IPS-18c (cell line): ENCODE data around the gene TMEM212.

Source experiments
- H3K4me3 ChIP-seq: 2 replicates; pipeline ENCODE4 v1.7.0; 2013; ENCODE audit warnings: low read depth, mild to moderate bottlenecking, low read length, moderate library complexity; ENCODE audit not compliant: insufficient read depth
- H3K9me3 ChIP-seq: one replicate; pipeline ENCODE4 v1.6.1; 2013; ENCODE audit warnings: mild to moderate bottlenecking, low read length, moderate library complexity; ENCODE audit not compliant: control insufficient read depth, insufficient read depth

TMEM212 gene

DNA sequence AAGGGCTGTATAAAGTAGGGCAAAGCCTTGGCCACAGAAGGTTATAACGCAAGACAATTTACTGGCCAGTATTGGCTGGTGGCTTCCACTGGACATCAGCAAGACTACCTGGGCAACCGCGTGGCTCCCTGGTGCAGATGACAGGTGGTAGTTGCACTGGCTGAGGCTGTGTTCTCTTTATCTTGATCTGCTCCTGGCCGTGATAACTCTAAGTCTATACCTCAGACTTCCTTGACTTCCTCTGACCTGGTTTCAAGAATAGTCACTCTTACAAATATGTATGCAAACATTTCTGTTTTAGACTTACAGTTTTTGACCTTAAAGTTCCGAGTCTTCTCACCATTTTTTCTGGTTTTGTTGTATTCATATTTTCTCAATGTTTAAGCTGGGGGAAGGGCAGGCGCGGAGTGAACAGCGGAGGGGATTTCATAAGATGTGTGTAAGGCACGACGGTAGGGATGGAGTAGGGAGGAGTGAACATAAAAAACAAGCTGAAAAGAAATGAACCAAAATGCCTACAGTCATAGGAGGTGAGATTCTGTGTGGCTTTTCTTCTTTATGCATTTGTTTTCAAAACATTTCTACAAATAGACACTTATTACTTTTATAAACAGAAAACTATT, 15.2 kb upstream of the TMEM212 start:
- H3K9me3 ChIP-seq, result no peaks in the 10 kb centered on the region

DNA sequence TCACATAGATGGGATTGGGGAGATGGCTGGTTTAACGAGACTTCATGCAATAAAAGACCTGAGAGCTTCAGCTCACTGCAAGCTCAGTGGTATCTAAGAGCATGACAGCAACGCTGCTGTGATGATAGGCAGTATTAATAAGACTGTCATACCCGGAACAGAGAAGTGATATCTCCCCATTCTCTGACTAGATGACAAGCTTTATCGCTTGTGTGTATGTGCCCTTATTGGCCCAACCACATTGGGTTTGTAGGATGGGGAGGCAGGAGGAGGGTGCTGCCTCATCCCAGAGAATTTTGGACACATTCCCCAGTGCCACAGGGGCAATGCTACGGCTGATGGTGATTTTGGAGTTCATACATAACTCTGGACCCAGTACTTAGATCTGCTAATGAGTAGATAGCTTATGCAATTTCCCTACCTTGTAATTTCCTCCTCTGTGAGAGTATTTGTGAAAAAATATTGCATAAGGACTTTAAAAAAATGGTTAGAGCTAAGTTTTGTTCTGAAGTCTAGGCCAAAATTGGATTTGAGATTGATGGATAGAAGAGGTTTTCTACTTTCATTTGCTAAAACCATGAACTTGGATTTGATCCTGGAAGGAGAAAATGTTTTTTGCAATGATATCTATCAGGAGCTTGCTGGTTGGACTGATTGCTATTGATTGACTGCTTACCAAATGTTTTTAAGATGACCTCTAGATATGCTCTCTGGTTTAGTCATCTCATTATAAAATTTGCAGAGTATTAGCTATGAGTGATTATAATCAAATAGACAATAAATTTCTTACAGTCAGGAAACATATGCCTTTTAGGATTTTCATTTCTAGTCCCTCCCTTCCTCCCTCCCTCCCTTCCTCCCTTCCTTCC, 14.0 kb upstream of the TMEM212 start:
- H3K4me3 ChIP-seq, result no peak overlapping the region
- no peaks in the 10 kb centered on the region for H3K9me3 ChIP-seq

More for the DNA sequence above, 15.2 kb upstream of the TMEM212 start:
- no peak overlapping the region for H3K4me3 ChIP-seq

DNA sequence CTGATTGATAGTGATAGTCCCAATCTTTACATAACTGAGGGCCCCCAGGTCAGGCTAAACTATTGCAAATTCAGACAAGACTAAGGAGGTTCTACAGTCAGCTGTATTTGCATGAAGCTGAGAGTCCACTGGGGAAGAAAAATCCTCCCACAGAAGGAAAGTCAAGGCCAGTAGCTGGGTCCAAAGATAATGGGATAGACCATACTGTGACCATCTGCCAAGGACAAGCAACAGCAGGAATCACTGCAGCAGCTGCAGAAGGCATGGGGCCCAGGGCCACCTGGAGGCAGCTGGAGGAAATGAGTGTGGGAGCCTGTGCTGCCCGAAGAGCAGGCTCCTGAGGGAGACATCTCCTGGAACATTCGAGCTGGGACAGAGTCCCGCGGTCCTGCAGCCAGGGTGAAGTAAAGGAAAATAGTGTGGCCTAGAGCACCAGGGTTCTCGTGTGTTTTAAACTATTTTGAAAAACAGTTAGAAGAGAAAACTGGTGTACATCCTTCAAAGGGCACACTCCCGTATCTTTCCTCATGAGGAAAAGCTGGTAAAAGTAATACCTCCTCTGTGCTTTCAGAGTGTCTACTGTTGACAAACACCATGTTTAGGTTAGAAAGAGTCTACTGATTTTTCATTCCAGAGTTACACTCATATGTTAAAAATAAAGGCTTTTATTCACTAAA, 13.2 kb upstream of the TMEM212 start:
- H3K4me3 ChIP-seq, result no peak overlapping the region
- H3K9me3 ChIP-seq, result no peaks in the 10 kb centered on the region

DNA sequence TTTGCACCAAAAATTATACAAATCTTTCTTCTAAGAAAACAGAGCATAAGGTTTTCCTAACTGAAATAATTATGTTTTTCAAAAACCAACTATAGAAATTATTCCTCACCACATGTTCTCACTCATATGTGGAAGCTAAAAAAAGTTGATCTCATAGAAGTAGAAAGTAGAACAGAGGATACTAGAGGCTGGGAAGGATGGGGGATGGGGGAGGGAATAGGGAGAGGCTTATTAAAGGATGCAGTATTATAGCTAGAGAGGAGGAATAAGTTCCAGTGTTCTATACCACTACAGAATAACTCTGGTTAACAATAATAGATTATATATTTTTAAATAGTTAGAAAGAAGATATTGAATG, 12.7 kb upstream of the TMEM212 start:
- Histone ChIP-seq H3K4me3 (no peak overlapping the region), H3K9me3 (no peaks in the 10 kb centered on the region)

DNA sequence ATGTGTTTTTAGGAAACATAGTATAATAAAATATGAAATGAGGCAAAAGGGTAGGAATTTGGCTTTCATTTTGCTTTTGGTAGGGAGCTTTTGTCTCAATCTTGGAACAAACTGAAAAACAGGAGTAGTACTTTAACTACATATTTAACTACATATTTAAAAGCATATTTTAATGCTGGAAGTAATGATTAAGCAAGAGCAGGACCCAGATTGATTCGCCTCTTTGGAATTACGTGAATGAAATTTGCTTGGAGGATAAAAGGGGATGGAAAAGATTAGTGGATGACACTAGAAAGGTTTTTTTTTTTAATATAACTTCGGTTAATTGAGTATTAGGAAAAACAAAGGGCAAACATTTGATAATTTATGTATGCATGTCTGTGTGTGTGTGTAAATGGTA, 11.2 kb upstream of the TMEM212 start:
- H3K4me3 ChIP-seq, result no peak overlapping the region
- H3K9me3 ChIP-seq, result no peaks in the 10 kb centered on the region

DNA sequence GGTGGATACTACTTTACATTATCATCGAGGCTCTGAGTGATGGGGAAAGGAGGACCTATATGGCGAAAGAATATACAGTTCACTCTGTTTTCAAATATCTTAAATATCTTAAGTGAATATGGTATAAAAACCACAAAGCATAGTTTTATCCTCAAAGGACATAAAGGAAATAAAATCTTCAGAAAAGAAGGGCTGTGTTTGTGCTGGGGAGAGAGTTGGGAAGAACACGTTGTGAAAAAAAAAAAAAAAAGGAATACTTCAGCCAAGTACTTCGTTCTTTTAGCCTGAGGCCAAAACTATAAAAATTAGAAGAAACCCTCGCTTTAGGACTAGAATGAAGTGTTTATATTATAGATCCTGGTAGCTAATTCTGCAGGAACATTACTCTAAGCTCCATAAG, 10.2 kb upstream of the TMEM212 start:
- H3K4me3 ChIP-seq, result no peak overlapping the region
- H3K9me3 ChIP-seq, result no peaks in the 10 kb centered on the region

DNA sequence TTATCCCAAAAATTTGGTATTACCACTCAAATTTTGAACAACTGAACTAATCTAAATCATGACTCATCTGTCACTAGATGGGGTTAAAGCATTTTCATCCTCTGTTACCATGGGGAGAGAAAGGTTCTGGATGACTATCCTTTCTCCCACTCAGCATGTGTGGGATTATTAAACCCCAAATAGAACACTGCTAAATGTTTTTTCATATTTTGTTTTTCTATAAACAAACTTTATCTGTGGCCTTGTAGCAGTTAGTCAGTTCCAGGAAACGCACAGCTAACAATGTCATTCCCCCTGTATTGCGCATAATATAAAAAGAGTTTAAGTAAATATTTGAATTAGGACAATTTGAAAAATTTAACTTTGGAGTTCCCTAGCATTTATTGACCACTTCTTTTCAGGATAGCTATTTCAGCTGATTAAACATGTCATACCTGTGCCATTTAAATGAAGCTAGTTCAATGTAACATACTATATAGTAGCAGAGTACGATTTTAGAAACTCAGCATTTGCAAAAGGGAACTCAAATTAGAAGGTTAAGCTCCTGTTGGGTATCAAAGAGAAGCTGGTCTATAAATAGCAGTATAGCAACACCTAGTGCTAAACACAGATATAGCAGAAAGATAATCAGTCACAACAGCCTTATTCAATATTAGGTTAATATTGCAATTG, 9.2 kb upstream of the TMEM212 start:
- no peak overlapping the region for H3K4me3 ChIP-seq
- H3K9me3 ChIP-seq, result no peaks in the 10 kb centered on the region

DNA sequence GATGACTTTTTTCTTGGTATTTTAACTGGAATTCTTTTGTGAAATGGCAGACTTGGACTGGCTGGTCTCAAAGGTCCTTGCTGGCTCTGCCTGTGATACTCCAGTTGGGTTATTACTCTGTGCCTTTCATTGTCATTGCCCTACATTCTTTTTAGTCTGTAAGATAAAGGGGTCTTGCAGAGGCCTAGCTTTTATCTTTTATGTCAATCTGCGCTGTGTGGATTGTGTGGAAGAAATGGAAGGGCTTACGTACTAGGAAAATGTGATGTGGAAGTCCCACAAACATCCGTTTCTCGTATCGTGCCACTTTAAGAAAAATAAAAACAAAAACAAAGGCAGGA, 8.7 kb upstream of the TMEM212 start:
- H3K4me3 ChIP-seq, result no peak overlapping the region
- H3K9me3 ChIP-seq, result no peaks in the 10 kb centered on the region

DNA sequence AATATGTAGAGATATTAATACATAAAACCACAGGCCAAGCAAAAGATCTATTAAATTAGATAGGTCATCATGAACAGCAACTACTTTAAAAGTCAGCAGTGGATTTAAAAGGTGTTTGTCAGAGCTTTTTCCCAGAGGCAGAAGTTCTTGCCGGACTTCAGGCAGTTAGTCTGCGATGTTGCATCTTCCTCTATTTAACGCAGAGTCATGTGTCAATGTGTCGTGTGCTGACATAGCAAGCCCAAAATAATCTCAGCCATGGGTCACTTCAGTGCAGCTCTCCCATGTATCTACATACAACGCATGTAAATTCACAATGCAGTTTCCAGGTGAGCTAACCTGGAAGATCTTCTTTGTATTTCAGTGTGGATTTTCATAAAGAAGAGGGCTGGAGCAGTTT, 8.0 kb upstream of the TMEM212 start:
- Histone ChIP-seq H3K9me3 (no peaks in the 10 kb centered on the region), H3K4me3 (no peak overlapping the region)

DNA sequence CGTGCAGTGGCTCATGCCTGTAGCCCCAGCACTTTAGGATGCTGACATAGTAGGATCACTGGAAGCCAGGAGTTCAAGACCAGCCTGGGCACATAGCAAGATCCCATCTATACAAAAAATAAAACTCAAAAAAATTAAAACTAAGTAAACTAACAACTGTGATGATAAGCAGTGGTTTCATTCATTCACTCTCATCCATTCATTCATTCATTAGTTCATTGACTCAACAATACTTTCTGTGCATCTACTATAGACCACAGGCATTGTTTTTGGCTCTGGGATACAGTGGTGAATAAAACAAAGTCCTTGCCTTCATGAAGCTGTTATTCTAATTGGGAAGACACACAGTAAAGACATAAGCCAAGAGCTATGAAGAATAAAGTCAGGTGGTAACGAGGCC, 7.5 kb upstream of the TMEM212 start:
- Histone ChIP-seq H3K4me3 (no peak overlapping the region), H3K9me3 (no peaks in the 10 kb centered on the region)

DNA sequence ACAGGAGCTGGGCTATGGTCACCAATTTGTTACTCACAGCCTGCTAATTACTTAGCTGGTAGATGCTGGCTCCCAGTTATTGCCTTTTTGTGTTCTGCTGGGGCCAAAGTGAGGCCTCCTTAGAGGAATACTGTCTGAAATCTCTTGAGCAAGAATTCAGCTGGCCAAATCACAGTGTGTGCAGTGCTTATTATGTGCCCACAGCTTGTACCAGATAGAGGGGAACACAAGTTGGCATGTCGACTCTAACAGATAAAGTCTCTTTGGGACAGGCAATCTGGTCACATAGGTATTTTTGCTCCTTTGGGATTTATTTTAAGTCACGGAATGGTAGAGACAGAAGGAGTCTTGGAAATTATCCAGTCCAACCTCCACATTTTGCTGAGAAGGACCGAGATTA, 6.3 kb upstream of the TMEM212 start:
- Histone ChIP-seq H3K4me3 (no peak overlapping the region), H3K9me3 (no peaks in the 10 kb centered on the region)

DNA sequence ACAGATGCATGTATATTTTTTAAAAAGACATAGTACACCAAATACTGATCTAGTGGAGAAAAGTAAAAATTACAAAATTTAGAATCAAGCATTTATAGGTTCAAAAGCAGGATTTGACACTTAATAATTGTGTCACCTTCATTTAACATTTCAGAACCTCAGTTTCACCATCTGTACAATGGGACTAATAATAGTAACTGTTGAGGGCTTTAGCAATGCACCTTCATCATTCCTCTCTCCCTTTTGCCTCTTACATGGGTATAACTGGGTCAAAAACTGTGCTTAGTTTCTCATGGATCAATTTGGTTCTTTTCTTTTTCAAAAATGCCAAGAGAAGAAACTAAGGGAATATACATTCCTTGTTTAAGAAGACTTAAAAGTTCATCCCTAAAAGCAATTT, 5.5 kb upstream of the TMEM212 start:
- H3K4me3 ChIP-seq, result no peak overlapping the region
- H3K9me3 ChIP-seq, result no peaks in the 10 kb centered on the region

DNA sequence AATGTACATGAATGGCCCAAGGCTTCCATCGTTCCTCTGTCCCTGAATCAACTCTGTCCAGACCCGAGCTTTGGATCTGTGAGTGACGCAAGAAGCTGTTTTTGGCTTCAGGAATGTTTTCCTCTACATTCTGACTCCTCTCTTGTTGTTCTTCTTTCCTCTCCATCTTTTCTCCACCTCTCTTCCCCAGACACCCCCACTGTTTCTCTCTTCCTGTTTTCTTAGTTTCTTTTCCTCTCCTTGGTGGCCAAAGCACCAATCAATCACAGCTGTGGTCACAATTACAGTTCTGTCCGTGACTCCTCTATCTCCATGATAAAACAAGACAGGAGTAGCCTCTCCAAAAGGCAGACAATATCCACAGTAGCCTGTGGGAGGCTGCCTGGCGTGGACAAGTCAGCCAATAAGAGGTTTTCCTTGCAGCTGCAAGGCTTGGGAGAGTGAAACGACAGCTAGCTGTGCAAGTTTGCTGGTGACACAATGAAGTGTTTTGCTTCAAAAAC, 4.9 kb upstream of the TMEM212 start:
- no peak overlapping the region for H3K4me3 ChIP-seq
- no peaks in the 10 kb centered on the region for H3K9me3 ChIP-seq

DNA sequence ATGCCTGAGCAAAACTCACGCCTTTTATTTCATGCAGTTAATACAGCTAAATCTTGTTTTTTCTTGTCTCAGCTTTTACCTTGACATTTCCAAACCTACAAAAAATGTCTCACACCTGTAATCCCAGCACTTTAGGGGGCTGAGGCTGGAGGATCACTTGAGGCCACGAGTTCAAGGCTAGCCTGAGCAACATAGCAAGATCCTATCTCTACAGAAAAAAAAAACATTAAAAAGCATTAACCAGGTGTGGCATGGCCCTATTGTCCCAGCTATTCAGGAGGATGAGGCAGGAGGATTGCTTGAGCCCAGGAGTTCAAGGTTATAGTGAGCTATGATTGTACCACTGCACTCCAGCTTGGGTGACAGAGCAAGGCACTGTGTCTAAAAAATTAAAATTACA, 3.9 kb upstream of the TMEM212 start:
- Histone ChIP-seq H3K4me3 (no peak overlapping the region), H3K9me3 (no peaks in the 10 kb centered on the region)

DNA sequence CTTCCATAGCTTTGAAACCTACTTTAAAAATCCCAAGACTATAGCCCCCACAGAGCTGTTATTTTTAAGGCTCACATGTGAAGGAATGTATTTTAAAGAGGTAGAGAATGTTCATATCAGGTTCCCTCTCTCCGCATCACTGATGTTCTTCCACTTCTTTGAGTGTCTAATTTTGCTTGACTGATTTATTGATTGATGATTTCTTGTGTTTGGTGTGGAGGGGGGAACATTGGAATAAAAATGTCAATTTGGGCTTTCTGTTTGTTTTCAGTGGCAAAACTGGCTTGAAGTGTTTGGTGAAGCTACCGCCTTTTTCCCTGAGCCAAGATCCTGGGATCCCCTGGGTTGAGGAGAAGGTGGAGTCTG, 2.7 kb upstream of the TMEM212 start:
- Histone ChIP-seq H3K9me3 (no peaks in the 10 kb centered on the region), H3K4me3 (no peak overlapping the region)

DNA sequence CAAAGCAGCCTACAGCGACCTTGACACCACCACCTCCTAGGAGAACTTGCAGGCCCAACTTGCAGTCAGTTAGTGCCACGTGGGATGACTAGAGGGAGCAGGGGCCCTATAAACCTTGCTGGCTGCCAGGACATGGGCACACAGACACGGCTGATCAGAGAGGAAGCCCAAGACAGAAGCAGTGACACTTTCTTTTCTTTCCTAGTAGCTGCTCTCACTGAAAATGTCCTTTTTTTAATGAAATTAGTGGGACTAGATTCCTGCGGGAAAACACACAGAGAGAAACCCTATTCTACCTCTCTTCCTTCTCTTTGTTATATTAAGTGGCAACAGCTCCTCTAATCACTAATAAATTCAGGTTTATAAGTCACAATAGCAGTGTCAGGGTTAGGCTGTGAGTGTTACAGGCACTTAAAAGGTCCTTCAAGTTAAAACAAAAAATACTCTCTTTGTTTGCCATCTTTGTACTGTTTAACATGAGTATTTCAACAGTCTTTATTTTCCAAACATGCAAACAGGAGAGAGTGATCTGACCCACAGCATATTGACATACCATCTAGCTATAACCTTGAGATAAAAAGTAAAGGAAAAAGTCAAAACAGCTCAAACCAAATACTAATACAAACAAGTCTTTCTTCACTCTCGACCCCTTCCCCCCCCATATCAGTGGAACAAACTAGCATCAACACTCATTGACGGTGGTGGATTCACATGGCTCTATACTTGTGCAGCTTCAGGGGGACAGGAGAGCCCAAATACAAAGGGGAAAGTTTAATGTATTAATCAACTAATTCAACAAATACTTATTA, 2.1 kb upstream of the TMEM212 start:
- H3K4me3 ChIP-seq, result no peak overlapping the region
- no peaks in the 10 kb centered on the region for H3K9me3 ChIP-seq

DNA sequence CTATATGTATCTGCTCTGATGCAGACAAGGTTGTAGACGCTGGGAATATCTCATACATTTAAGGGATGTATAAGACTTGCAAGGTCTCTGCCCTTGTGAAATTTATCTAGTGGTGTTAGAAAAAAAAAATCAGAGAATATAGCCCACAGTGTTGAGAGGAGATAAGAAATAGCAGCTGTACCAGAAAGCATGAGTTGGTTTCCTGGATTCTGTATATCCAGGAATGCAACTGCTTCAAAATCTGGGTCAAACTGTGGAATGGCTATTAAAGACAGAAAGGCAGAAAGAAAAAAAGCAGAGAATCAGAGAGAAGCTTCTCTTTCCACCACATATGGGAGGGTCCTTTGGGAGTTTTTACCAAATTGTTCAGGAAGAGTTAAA, 1.5 kb upstream of the TMEM212 start:
- Histone ChIP-seq H3K4me3 (no peak overlapping the region), H3K9me3 (no peaks in the 10 kb centered on the region)
